ENCODE data around the gene RBM5. TPM values are rescaled to one million over a fixed set of nuclear protein-coding genes. Genes with fewer than 3 reads are reported as not detected.

RBM5 gene
- total and polyA plus RNA-seq, 2 donors from 2014 or later: 51.0 to 149 TPM

DNA sequence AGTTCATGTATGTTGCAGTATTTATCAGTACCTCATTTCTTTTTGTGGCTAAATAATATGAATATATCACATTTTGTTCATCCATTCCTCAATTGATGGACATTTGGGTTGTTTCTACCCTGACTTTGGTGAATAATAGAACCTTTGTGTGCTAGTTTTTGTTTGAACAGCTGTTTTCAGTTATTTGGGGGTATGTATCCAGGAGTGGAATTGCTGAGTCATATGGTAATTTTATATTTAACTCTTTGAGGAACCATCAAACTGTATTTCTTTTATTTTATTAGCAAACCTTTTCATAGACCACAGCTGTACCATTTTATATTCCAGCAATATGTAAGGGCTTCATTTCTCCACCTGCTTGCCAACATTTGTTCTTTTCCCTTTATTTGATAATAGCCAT, 38.4 kb upstream of the RBM5 start:
- FAIRE-seq (no peak), DNase-seq (no peak)
- intact Hi-C loops (cut with DNase I): no loop called here
- Histone ChIP-seq H3K4me1 (ENCODE audit: control insufficient read depth in 2 of 3, insufficient read depth in 2 of 3, low read depth in 1 of 3, low read length in 3 of 3) (no peaks in the 10 kb centered on the region), H3K9ac (ENCODE audit: low read length in 3 of 3) (no peak overlapping the region), H3K36me3 (ENCODE audit: control insufficient read depth in 2 of 3, insufficient read depth in 3 of 3, low read length in 3 of 3) (peaks cover 5 to 21% (median 13%) of the 10 kb centered on the region in 3 donors), H3K9me3 (ENCODE audit: control insufficient read depth in 2 of 3, insufficient read depth in 1 of 3, low read length in 3 of 3) (no peaks in the 10 kb centered on the region), H3K27me3 (ENCODE audit: control insufficient read depth, insufficient read depth, low read length) (no peaks in the 10 kb centered on the region), H3K27ac (ENCODE audit: low read depth in 2 of 2, low read length in 2 of 2) (no peak overlapping the region), H3K4me3 (ENCODE audit: low read length in 3 of 3) (no peak overlapping the region)
- no peak for TF ChIP-seq CTCF (IDR thresholded peaks at IDR 0.05; ENCODE audit: borderline replicate concordance, extremely low read depth, insufficient read depth)

GRCh38 chr3:50057756-50058155, 31.0 kb upstream of the RBM5 start:
- H3K4me1 ChIP-seq (ENCODE audit: control insufficient read depth in 2 of 3, insufficient read depth in 2 of 3, low read depth in 1 of 3, low read length in 3 of 3): no peaks in the 10 kb centered on the region
- FAIRE-seq: no peak
- no peak for TF ChIP-seq CTCF (IDR thresholded peaks at IDR 0.05; ENCODE audit: borderline replicate concordance, extremely low read depth, insufficient read depth)
- DNase-seq: no peak
- H3K4me3 ChIP-seq (ENCODE audit: low read length in 3 of 3): no peak overlapping the region
- no peaks in the 10 kb centered on the region for H3K27me3 ChIP-seq (ENCODE audit: control insufficient read depth, insufficient read depth, low read length)
- H3K9ac ChIP-seq (ENCODE audit: low read length in 3 of 3): no peak overlapping the region
- no peak overlapping the region for H3K27ac ChIP-seq (ENCODE audit: low read depth in 2 of 2, low read length in 2 of 2)
- no peaks in the 10 kb centered on the region for H3K9me3 ChIP-seq (ENCODE audit: control insufficient read depth in 2 of 3, insufficient read depth in 1 of 3, low read length in 3 of 3)
- intact Hi-C loops (cut with DNase I): no loop called here
- H3K36me3 ChIP-seq (ENCODE audit: control insufficient read depth in 2 of 3, insufficient read depth in 3 of 3, low read length in 3 of 3): peaks cover 6 to 60% (median 36%) of the 10 kb centered on the region in 3 donors

DNA sequence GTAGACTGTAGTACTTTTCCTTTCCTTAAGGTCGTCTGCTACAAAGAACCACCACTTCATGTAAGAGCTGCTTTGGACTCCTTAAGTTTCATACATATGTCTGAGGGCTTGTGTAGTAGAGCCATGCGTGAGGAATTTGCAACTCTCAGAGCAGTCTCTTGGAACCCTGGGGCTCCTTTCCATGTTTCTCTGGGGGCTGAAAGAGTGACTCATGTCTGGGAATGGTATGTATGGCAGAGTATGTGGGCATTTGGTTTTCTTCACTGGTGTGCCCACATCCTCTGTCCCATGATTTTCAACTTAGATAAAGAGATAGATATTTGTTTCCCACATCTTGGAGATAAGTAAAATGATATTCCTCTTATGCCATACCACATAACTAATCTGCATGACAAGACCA, 20.6 kb upstream of the RBM5 start:
- H3K9ac ChIP-seq (ENCODE audit: low read length in 3 of 3): no peak overlapping the region
- no peaks in the 10 kb centered on the region for H3K9me3 ChIP-seq (ENCODE audit: control insufficient read depth in 2 of 3, insufficient read depth in 1 of 3, low read length in 3 of 3)
- intact Hi-C loops (cut with DNase I): no loop called here
- no peaks in the 10 kb centered on the region for H3K27me3 ChIP-seq (ENCODE audit: control insufficient read depth, insufficient read depth, low read length)
- H3K4me3 ChIP-seq (ENCODE audit: low read length in 3 of 3): no peak overlapping the region
- H3K36me3 ChIP-seq (ENCODE audit: control insufficient read depth in 2 of 3, insufficient read depth in 3 of 3, low read length in 3 of 3): peaks cover 23 to 69% (median 54%) of the 10 kb centered on the region in 3 donors
- FAIRE-seq (no peak), DNase-seq (no peak)
- H3K4me1 ChIP-seq (ENCODE audit: control insufficient read depth in 2 of 3, insufficient read depth in 2 of 3, low read depth in 1 of 3, low read length in 3 of 3): no peaks in the 10 kb centered on the region
- no peak overlapping the region for H3K27ac ChIP-seq (ENCODE audit: low read depth in 2 of 2, low read length in 2 of 2)
- TF ChIP-seq CTCF (IDR thresholded peaks at IDR 0.05; ENCODE audit: borderline replicate concordance, extremely low read depth, insufficient read depth): no peak

- Histone ChIP-seq H3K27ac (ENCODE audit: low read depth in 2 of 2, low read length in 2 of 2) (no peak overlapping the region), H3K4me3 (ENCODE audit: low read length in 3 of 3) (no peak overlapping the region), H3K36me3 (ENCODE audit: control insufficient read depth in 2 of 3, insufficient read depth in 3 of 3, low read length in 3 of 3) (peaks cover 0 to 27% (median 13%) of the 10 kb centered on the region in 3 donors), H3K27me3 (ENCODE audit: control insufficient read depth, insufficient read depth, low read length) (no peaks in the 10 kb centered on the region), H3K4me1 (ENCODE audit: control insufficient read depth in 2 of 3, insufficient read depth in 2 of 3, low read depth in 1 of 3, low read length in 3 of 3) (no peaks in the 10 kb centered on the region), H3K9me3 (ENCODE audit: control insufficient read depth in 2 of 3, insufficient read depth in 1 of 3, low read length in 3 of 3) (no peaks in the 10 kb centered on the region), H3K9ac (ENCODE audit: low read length in 3 of 3) (no peak overlapping the region)
- intact Hi-C loops (cut with DNase I): no loop called here
- FAIRE-seq (no peak), DNase-seq (no peak)
- no peak for TF ChIP-seq CTCF (IDR thresholded peaks at IDR 0.05; ENCODE audit: borderline replicate concordance, extremely low read depth, insufficient read depth)
These were observed 10.6 kb upstream of the RBM5 start for GRCh38 chr3:50078091-50078490.
